ENCODE data around the gene RASSF7. TPM values are rescaled to one million over a fixed set of nuclear protein-coding genes. Genes with fewer than 3 reads are reported as not detected.
A peak's percentile ranks its signal among the peaks of the same experiment; 100 is the strongest.

The RASSF7 gene
- total and polyA plus RNA-seq, 2 of the 8 experiments (the other 6 are each of a cell fraction or from before 2014, with no cell fraction given), result 22.3 to 43.9 TPM

DNA sequence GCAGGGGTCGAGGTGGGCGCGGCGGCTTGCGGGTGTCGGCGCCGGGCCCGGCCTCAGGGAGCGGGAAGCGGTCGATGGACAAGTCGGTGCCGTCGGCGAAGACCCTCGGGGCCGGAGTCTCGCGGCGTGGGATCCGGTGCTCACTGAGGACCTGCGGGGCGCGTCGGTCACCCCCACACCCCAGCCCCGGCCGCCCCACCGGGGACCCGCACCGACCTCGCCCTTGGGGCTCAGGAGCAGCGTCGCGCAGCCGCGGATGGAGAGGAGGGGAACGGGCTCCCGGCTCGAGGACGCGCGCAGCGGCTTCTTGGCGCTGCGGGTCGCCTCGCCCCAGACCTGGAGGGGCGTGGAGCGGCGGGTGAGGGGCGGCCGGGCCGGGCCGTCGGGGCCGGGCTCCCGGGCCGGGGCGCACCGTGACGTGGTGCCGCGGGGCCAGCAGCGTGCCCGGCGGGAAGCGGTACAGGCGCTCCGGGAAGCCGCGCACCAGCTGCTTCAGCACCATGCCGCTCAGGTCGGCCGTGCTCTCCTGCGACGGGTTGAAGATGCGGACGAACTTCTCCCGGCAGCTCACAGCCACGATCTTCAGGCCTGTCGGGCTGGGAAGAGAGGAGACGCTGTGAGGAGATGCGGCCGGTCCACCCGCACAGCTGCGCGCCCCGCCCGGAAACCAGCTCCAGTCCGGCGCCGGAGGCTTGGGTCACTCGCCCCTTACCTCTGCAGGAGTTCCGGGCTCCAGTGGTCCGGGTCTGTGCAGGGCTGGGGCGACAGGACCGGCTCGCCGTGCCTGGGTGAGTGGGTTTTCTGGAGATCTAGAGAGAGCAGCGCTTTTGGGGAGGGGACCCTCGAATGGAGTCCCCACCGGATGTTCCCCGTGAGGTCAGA lies 4.7 kb upstream of the RASSF7 start (continued):
- TF ChIP-seq, protein P1, sequence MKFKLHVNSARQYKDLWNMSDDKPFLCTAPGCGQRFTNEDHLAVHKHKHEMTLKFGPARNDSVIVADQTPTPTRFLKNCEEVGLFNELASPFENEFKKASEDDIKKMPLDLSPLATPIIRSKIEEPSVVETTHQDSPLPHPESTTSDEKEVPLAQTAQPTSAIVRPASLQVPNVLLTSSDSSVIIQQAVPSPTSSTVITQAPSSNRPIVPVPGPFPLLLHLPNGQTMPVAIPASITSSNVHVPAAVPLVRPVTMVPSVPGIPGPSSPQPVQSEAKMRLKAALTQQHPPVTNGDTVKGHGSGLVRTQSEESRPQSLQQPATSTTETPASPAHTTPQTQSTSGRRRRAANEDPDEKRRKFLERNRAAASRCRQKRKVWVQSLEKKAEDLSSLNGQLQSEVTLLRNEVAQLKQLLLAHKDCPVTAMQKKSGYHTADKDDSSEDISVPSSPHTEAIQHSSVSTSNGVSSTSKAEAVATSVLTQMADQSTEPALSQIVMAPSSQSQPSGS (IDR thresholded peaks at IDR 0.05; ENCODE audit: low read length), result no peak
- TF ChIP-seq, protein P2, sequence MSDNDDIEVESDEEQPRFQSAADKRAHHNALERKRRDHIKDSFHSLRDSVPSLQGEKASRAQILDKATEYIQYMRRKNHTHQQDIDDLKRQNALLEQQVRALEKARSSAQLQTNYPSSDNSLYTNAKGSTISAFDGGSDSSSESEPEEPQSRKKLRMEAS (IDR thresholded peaks at IDR 0.05), result no peak
- TF ChIP-seq PHF8 (conservative IDR thresholded peaks at IDR 0.05; ENCODE audit: low read depth, low read length) (no peak), EZH2 (IDR thresholded peaks at IDR 0.05; ENCODE audit: low read depth, low read length, severe bottlenecking) (peak; percentile 74), CHD1 (IDR thresholded peaks at IDR 0.05; ENCODE audit: low read depth, low read length) (no peak), TBP (IDR thresholded peaks at IDR 0.05; ENCODE audit: low read depth, low read length) (no peak), TCF12 (IDR thresholded peaks at IDR 0.05; ENCODE audit: low read depth, low read length) (no peak), RNF2 (IDR thresholded peaks at IDR 0.05; ENCODE audit: borderline replicate concordance, low read depth, low read length, missing control alignments, poor library complexity, severe bottlenecking) (no peak), KDM1A (IDR thresholded peaks at IDR 0.05; ENCODE audit: borderline replicate concordance, low read length) (no peak), KDM4A (IDR thresholded peaks at IDR 0.05; ENCODE audit: low read depth, low read length, severe bottlenecking) (peak; percentile 35), SP2 (IDR thresholded peaks at IDR 0.05; ENCODE audit: low read length) (no peak)
